ENCODE data around the gene LAMC1.

LAMC1 gene

GRCh38 chr1:183043254-183043653 is 20.0 kb downstream of the LAMC1 start:
- peak overlapping the region; percentile 41 for H3K4me3 ChIP-seq (ENCODE audit: low read depth, low read length)
- H3K27ac ChIP-seq (ENCODE audit: low read depth, low read length): peak overlapping the region; percentile 91
- H3K79me2 ChIP-seq (ENCODE audit: control insufficient read depth, insufficient read depth, low read length, unreplicated experiment): peaks cover 100% of the 10 kb centered on the region
- H3K4me1 ChIP-seq (ENCODE audit: control insufficient read depth, insufficient read depth, low read length, unreplicated experiment): peaks cover 75% of the 10 kb centered on the region
- no peaks in the 10 kb centered on the region for H3K27me3 ChIP-seq (ENCODE audit: insufficient read depth, low read length)
- no peaks in the 10 kb centered on the region for H3K36me3 ChIP-seq (ENCODE audit: insufficient read depth, low read length)
- H2AFZ ChIP-seq (ENCODE audit: low read length, unreplicated experiment): no peak overlapping the region

DNA sequence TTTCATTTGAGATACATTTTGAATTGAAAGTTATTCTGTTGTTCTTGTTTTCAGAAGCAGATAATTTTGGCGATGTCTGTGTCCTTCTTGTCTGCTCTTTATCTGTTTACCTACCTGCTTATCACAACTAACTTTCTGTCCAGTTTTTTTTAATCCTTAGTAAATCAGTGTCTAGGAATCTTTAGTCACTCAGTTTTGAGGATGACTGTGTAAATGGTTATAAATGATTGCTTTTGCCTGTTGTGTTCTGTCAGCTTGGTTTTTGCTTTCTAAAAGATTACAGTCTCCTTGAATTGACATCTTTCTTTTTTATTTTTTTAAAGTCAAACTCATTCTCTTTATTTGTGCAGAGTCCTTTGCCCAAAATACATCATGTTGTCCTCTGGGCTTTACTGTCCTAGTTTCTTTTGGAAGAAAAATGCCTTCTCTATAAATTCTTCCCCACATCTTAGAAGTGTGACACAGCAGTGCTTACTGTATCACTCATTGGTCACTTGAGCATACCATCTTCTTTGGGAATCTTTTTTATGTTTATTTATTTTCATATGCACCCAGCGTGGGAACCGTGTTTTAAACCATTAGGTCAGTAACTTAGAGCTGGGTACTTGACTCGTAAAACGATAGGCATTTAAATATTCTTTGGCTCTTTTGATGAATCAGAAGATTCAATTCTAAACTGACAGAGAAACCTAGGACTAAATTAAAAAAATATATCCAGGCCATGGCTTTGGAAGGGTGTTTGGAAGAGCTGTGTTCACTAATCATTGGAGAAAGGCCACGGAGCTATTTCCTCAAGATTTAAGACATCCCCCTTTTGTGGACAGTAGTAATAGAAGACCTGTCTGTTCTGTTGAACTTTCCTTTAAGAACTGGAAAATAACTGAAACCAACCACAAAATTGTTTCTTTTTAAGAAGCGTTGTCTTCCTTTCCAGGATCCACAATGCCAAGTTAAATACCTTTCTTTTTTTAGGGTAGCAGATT is 20.9 kb downstream of the LAMC1 start:
- H3K27ac ChIP-seq (ENCODE audit: low read depth, low read length): peak overlapping the region; percentile 91

DNA sequence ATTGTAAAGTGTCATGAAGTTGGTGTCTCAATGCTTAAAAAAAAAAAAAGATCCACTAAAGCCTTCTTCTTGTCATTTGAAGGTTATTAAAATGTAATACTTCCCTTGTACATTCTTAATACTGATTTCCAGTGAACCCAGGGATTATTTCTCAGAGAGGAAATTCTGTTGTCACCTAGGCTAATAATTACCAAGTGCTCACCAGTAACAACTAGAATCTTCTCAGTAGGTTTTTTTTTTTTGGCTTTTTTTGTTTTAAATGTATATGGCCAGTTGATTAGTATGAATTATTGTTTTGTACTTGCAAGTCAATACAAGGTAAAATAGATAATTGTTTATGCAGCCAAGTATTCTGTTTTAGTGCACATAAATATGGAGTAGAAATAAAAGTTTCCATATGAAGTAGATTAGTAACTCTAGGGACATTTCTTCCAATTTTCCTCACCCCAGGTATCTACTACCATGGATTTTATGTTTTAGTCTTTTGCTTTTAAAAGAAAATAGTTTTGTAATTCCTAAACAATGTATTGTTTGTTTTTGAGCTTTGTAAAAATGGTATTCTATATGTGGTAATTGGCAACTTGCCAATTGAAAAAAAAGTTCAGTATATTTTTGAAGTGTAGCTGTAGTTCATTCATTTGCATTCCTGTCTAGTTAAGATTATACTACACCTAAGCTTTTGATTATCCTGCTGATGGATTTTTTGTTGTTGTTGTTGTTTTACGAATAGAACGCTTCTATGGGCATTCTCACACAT is 21.9 kb downstream of the LAMC1 start:
- Histone ChIP-seq H3K4me1 (ENCODE audit: control insufficient read depth, insufficient read depth, low read length, unreplicated experiment) (peaks cover 58% of the 10 kb centered on the region), H2AFZ (ENCODE audit: low read length, unreplicated experiment) (no peak overlapping the region), H3K4me3 (ENCODE audit: low read depth, low read length) (peak overlapping the region; percentile 41), H3K27ac (ENCODE audit: low read depth, low read length) (peak overlapping the region; percentile 91), H3K36me3 (ENCODE audit: insufficient read depth, low read length) (no peaks in the 10 kb centered on the region), H3K79me2 (ENCODE audit: control insufficient read depth, insufficient read depth, low read length, unreplicated experiment) (peaks cover 99% of the 10 kb centered on the region), H3K27me3 (ENCODE audit: insufficient read depth, low read length) (no peaks in the 10 kb centered on the region)

More for the DNA sequence above, 20.9 kb downstream of the LAMC1 start:
- H3K79me2 ChIP-seq (ENCODE audit: control insufficient read depth, insufficient read depth, low read length, unreplicated experiment): peaks cover 100% of the 10 kb centered on the region
- H3K4me3 ChIP-seq (ENCODE audit: low read depth, low read length): peak overlapping the region; percentile 41
- no peaks in the 10 kb centered on the region for H3K36me3 ChIP-seq (ENCODE audit: insufficient read depth, low read length)
- H2AFZ ChIP-seq (ENCODE audit: low read length, unreplicated experiment): no peak overlapping the region
- H3K4me1 ChIP-seq (ENCODE audit: control insufficient read depth, insufficient read depth, low read length, unreplicated experiment): peaks cover 67% of the 10 kb centered on the region
- H3K27me3 ChIP-seq (ENCODE audit: insufficient read depth, low read length): no peaks in the 10 kb centered on the region

DNA sequence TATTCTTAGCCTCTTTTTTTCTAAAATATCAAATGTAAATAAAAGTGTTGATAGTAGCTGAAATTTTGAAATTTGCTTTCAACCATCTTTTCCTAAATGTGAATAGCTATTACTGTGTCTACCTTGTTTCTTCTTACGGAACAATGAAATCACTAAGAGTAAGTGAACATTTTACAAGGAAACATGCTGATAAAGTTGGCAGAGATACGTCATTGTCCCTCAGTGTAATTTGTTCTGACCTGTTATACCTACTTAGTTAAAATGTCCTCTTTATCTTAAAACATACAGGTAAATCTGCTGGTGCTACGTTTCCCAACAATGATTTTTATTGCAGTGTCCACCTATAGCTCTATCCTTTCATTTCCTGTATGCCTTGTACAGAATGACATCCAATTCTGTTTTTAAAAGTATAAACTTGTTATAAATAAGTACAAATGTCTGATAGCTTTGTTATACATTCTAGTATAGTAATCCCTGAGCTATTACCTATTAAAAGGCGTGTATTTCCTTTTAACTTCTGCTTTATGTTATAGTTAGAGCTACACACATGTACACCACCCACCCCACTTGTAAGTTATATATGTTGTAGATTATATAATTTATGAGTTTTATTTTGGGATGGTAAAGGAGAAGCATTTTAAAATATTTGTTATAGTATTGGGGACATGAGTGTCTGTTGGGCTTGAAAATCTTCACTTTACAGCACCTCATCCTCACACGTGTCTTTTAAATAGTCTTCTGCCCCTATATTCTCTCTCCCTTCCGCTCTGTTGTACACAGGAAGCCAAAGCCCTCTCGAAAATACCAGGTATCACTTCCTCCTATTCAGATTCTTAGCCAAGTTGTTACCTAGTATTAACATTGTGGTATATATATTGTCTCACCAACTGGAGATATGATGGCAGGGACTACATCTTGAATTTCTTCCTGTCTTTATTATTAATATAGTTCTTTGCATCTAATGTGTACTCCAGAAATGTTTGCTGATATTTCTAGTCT is 25.2 kb downstream of the LAMC1 start:
- Histone ChIP-seq H3K36me3 (ENCODE audit: insufficient read depth, low read length) (peaks cover 6% of the 10 kb centered on the region; the same call in 1 of the 2 replicates), H3K27me3 (ENCODE audit: insufficient read depth, low read length) (no peaks in the 10 kb centered on the region), H3K79me2 (ENCODE audit: control insufficient read depth, insufficient read depth, low read length, unreplicated experiment) (peaks cover 95% of the 10 kb centered on the region), H2AFZ (ENCODE audit: low read length, unreplicated experiment) (no peak overlapping the region), H3K4me1 (ENCODE audit: control insufficient read depth, insufficient read depth, low read length, unreplicated experiment) (peaks cover 36% of the 10 kb centered on the region), H3K4me3 (ENCODE audit: low read depth, low read length) (no peak overlapping the region), H3K27ac (ENCODE audit: low read depth, low read length) (no peak overlapping the region)

DNA sequence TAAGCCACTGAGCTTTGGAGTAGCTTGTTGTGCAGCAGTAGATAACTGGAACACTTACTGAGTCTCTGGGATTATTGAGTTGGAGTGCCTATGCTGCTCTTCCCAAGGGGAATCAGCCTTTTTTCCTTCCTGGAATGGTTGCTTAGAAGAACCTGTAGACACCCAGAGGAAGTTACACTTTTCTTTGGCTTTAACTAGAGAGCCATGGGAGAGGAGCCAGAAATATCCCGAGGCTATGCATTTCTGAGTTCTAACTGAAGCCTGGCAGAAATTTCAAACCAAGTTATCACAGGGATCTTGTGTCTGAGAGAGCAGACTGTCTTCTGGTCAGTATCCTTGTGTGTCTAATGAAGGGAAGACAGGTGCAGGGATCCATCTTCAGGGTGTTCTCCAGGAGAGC is 28.3 kb downstream of the LAMC1 start:
- peaks cover 94% of the 10 kb centered on the region for H3K79me2 ChIP-seq (ENCODE audit: control insufficient read depth, insufficient read depth, low read length, unreplicated experiment)
- H3K36me3 ChIP-seq (ENCODE audit: insufficient read depth, low read length): peaks cover 6% of the 10 kb centered on the region; the same call in 1 of the 2 replicates
- H2AFZ ChIP-seq (ENCODE audit: low read length, unreplicated experiment): no peak overlapping the region
- peaks cover 13% of the 10 kb centered on the region for H3K4me1 ChIP-seq (ENCODE audit: control insufficient read depth, insufficient read depth, low read length, unreplicated experiment)
- no peaks in the 10 kb centered on the region for H3K27me3 ChIP-seq (ENCODE audit: insufficient read depth, low read length)
- H3K27ac ChIP-seq (ENCODE audit: low read depth, low read length): no peak overlapping the region
- H3K4me3 ChIP-seq (ENCODE audit: low read depth, low read length): no peak overlapping the region

DNA sequence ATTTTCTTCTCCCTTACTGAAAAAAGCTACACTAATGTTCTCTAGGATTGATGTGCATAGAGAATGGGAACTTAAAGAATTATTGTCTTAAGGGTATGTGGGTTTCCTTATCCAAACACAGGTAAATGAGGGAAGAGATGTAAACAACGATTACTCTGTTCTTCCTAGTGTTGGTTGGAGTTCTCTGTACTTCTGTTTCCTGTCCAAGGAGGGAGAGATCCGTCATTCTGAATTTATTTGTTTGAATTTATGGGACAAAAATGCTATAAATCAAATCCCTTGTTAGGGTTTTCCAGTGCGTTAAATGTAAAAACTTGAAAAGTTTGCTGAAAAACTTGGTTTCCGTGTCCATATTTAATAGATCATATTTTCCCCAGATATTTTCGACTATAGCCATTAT is 29.6 kb downstream of the LAMC1 start:
- no peak overlapping the region for H3K4me3 ChIP-seq (ENCODE audit: low read depth, low read length)
- H2AFZ ChIP-seq (ENCODE audit: low read length, unreplicated experiment): no peak overlapping the region
- H3K36me3 ChIP-seq (ENCODE audit: insufficient read depth, low read length): peaks cover 6% of the 10 kb centered on the region; the same call in 1 of the 2 replicates
- H3K4me1 ChIP-seq (ENCODE audit: control insufficient read depth, insufficient read depth, low read length, unreplicated experiment): peaks cover 14% of the 10 kb centered on the region
- no peaks in the 10 kb centered on the region for H3K27me3 ChIP-seq (ENCODE audit: insufficient read depth, low read length)
- H3K27ac ChIP-seq (ENCODE audit: low read depth, low read length): no peak overlapping the region
- peaks cover 93% of the 10 kb centered on the region for H3K79me2 ChIP-seq (ENCODE audit: control insufficient read depth, insufficient read depth, low read length, unreplicated experiment)

GRCh38 chr1:183058851-183059502 is 35.8 kb downstream of the LAMC1 start:
- H3K36me3 ChIP-seq (ENCODE audit: insufficient read depth, low read length): peaks cover under 1% of the 10 kb centered on the region; the same call in 1 of the 2 replicates
- H2AFZ ChIP-seq (ENCODE audit: low read length, unreplicated experiment): no peak overlapping the region
- peak overlapping the region; percentile 95 for H3K27ac ChIP-seq (ENCODE audit: low read depth, low read length)
- peaks cover 64% of the 10 kb centered on the region for H3K4me1 ChIP-seq (ENCODE audit: control insufficient read depth, insufficient read depth, low read length, unreplicated experiment)
- no peaks in the 10 kb centered on the region for H3K27me3 ChIP-seq (ENCODE audit: insufficient read depth, low read length)
- H3K79me2 ChIP-seq (ENCODE audit: control insufficient read depth, insufficient read depth, low read length, unreplicated experiment): peaks cover 90% of the 10 kb centered on the region
- peak overlapping the region; percentile 6; the same call in 1 of the 2 replicates for H3K4me3 ChIP-seq (ENCODE audit: low read depth, low read length)

DNA sequence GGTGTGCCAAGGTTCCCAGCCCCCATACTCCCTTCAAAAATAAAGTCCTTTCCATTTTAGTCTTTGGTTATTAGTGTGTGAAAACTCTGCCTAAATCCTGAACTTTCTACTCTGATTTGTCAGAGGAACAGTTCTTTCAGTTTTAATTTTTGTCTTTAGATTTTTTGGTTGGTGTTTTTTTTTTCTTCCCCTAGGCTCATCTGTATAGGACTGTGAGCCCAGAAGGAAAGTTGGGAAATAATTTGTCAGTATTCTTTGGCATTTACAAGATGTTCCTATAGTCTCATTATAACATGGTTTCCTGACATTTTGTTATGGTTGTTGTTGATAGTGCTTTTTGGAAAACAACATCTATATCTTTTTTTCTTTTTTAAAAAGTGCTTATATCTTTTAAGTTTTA is 38.0 kb downstream of the LAMC1 start:
- Histone ChIP-seq H3K27me3 (ENCODE audit: insufficient read depth, low read length) (no peaks in the 10 kb centered on the region), H2AFZ (ENCODE audit: low read length, unreplicated experiment) (no peak overlapping the region), H3K79me2 (ENCODE audit: control insufficient read depth, insufficient read depth, low read length, unreplicated experiment) (peaks cover 90% of the 10 kb centered on the region), H3K27ac (ENCODE audit: low read depth, low read length) (peak overlapping the region; percentile 95), H3K36me3 (ENCODE audit: insufficient read depth, low read length) (peaks cover 8% of the 10 kb centered on the region), H3K4me3 (ENCODE audit: low read depth, low read length) (peak overlapping the region; percentile 24; the same call in 1 of the 2 replicates), H3K4me1 (ENCODE audit: control insufficient read depth, insufficient read depth, low read length, unreplicated experiment) (peaks cover 64% of the 10 kb centered on the region)

GRCh38 chr1:183063349-183063748 is 40.1 kb downstream of the LAMC1 start:
- H2AFZ ChIP-seq (ENCODE audit: low read length, unreplicated experiment): no peak overlapping the region
- peaks cover 49% of the 10 kb centered on the region for H3K4me1 ChIP-seq (ENCODE audit: control insufficient read depth, insufficient read depth, low read length, unreplicated experiment)
- peaks cover 8% of the 10 kb centered on the region for H3K36me3 ChIP-seq (ENCODE audit: insufficient read depth, low read length)
- H3K27me3 ChIP-seq (ENCODE audit: insufficient read depth, low read length): no peaks in the 10 kb centered on the region
- peaks cover 87% of the 10 kb centered on the region for H3K79me2 ChIP-seq (ENCODE audit: control insufficient read depth, insufficient read depth, low read length, unreplicated experiment)
- no peak overlapping the region for H3K4me3 ChIP-seq (ENCODE audit: low read depth, low read length)
- H3K27ac ChIP-seq (ENCODE audit: low read depth, low read length): peak overlapping the region; percentile 95

All from ACC112 (cell line).